Nucleus accumbens (tissue), 56 donors: Measurements from ENCODE around the gene RNF207.

Experiments
- DNase-seq, 56 donors: peaks; one replicate each; lab custom pipeline; 2025; lab: John Stamatoyannopoulos, UW

Gene RNF207

GRCh38 chr1:6262555-6263420 lies 56.9 kb downstream of the RNF207 start:
- peak in 3 of 56 donors; percentile 7 to 32 (median 7) for DNase-seq

GRCh38 chr1:6263716-6264115 lies 57.8 kb downstream of the RNF207 start:
- no peak for DNase-seq

- DNase-seq, result no peak
Observed at GRCh38 chr1:6265151-6265550, 59.2 kb downstream of the RNF207 start.

GRCh38 chr1:6266641-6267040 lies 60.7 kb downstream of the RNF207 start:
- DNase-seq, result no peak

GRCh38 chr1:6267686-6268322 lies 61.9 kb downstream of the RNF207 start:
- no peak for DNase-seq

- DNase-seq, result no peak
Observed at GRCh38 chr1:6268415-6268814, 62.5 kb downstream of the RNF207 start.

GRCh38 chr1:6269296-6269695 lies 63.4 kb downstream of the RNF207 start:
- no peak for DNase-seq

GRCh38 chr1:6269720-6270400 lies 63.9 kb downstream of the RNF207 start:
- DNase-seq, result no peak

GRCh38 chr1:6270401-6270800 lies 64.5 kb downstream of the RNF207 start:
- no peak for DNase-seq
